Duodenal mucosa (tissue), 2 donors: ENCODE measurements around the gene GARS1.

Source experiments
- H3K27ac ChIP-seq: one replicate; pipeline ENCODE4 v1.7.0; 2013; ENCODE audit warnings: low read depth, low read length
- H3K27me3 ChIP-seq, 2 donors: one replicate each; pipeline ENCODE4 v1.7.0; 2013; ENCODE audit warnings: low read length in 2 of 2, control low read depth in 1 of 2; ENCODE audit not compliant: insufficient read depth in 2 of 2, control insufficient read depth in 1 of 2
- H3K36me3 ChIP-seq, 2 donors: one replicate each; pipeline ENCODE4 v1.7.0; 2013; ENCODE audit warnings: low read length in 2 of 2, control low read depth in 1 of 2; ENCODE audit not compliant: insufficient read depth in 2 of 2, control insufficient read depth in 1 of 2
- H3K4me1 ChIP-seq, 2 donors: one replicate each; pipeline ENCODE4 v1.7.0; 2013; ENCODE audit warnings: low read length in 2 of 2, control low read depth in 1 of 2; ENCODE audit not compliant: insufficient read depth in 2 of 2, control insufficient read depth in 1 of 2
- H3K4me3 ChIP-seq, 2 donors: one replicate each; pipeline ENCODE4 v1.7.0; 2013; ENCODE audit warnings: low read length in 2 of 2, low read depth in 1 of 2
- H3K9ac ChIP-seq, 2 donors: one replicate each; pipeline ENCODE4 v1.7.0; 2013; ENCODE audit warnings: low read length in 2 of 2, low read depth in 1 of 2
- H3K9me3 ChIP-seq, 2 donors: one replicate each; pipeline ENCODE4 v1.7.0; 2013; ENCODE audit warnings: low read length in 2 of 2, control low read depth in 1 of 2; ENCODE audit not compliant: control insufficient read depth in 1 of 2

Gene GARS1

GRCh38 chr7:30595436-30596013 is 847 bp downstream of the GARS1 start:
- Histone ChIP-seq H3K4me3 (peak overlapping the region; percentile 89 to 99), H3K27ac (no peak overlapping the region), H3K9ac (peak overlapping the region; percentile 95 to 99), H3K36me3 (peaks cover 11 to 14% of the 10 kb centered on the region in 2 donors), H3K27me3 (no peaks in the 10 kb centered on the region), H3K9me3 (no peaks in the 10 kb centered on the region), H3K4me1 (peaks cover 18 to 28% of the 10 kb centered on the region in 2 donors)

DNA sequence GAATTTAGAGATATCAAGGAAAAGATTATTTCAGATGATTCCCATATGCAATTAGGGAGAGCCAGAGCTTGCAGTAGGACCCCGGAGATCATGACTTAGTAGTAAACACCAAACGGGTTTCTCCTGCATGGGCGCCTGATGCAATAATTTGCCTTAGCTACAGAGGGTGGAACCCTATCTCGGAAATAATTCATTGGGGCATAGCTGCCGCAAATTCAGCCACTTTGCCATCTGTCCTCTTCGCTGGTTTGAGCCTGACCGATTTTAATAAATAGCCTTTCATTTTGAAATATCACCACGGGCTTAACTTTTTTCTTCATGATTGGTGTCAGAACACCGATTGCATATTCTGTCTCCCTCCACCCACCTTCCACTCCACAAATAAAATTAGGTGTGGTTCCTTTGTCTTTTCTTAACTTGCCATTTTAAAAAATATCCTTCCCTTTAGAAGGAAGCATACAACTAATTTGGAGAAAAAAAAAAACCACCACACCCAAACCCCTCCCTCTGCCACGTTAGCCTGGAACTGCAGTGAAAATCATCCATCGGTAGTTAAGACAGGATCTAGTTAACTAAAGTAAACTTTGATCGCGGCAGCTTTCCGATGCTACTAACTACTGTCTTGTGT is 1.4 kb downstream of the GARS1 start:
- peak overlapping the region; percentile 95 to 99 for H3K9ac ChIP-seq
- H3K36me3 ChIP-seq = peaks cover 11 to 20% of the 10 kb centered on the region in 2 donors
- no peaks in the 10 kb centered on the region for H3K9me3 ChIP-seq
- H3K27ac ChIP-seq = no peak overlapping the region
- peaks cover 18 to 28% of the 10 kb centered on the region in 2 donors for H3K4me1 ChIP-seq
- H3K4me3 ChIP-seq = peak overlapping the region; percentile 89 to 99
- H3K27me3 ChIP-seq = no peaks in the 10 kb centered on the region

- Histone ChIP-seq H3K27me3 (no peaks in the 10 kb centered on the region), H3K9ac (peak overlapping the region; percentile 95 to 99), H3K9me3 (no peaks in the 10 kb centered on the region), H3K36me3 (peaks cover 11 to 20% of the 10 kb centered on the region in 2 donors), H3K27ac (no peak overlapping the region), H3K4me3 (peak overlapping the region; percentile 89 to 99), H3K4me1 (peaks cover 18 to 28% of the 10 kb centered on the region in 2 donors)
Measured at GRCh38 chr7:30596721-30597120, 2.0 kb downstream of the GARS1 start.

DNA sequence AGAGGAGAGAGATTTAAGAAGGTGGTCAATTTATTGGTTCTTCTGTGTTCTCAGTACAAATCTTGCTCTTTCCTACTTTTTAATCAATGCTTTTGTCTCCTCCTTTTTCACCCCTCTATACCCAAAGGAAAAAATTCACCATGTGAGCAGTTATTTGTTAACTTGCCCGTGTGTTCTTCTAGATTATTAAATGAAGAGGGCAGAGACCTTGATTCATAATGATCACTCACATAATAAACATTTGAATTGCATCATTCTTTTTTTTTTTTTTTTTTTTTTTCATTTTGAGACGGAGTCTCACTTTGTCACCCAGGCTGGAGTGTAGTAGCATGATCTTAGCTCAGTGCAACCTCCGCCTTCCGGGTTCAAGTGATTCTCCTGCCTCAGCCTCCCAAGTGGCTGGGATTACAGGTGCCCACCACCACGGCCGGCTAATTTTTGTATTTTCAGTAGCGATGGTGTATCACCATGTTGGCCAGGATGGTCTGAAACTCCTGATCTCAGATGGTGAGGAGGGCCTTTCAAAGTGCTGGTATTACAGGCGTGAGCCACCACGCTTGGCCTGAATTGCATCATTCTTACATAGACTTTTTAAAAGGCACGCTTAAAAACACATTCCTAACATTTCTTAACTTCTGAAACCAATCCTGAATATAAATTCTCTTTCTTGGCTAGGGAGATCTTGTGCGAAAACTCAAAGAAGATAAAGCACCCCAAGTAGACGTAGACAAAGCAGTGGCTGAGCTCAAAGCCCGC is 3.6 kb downstream of the GARS1 start:
- Histone ChIP-seq H3K4me3 (no peak overlapping the region), H3K4me1 (peaks cover 18% of the 10 kb centered on the region in 2 donors), H3K27ac (no peak overlapping the region), H3K9me3 (no peaks in the 10 kb centered on the region), H3K9ac (no peak overlapping the region), H3K36me3 (peaks cover 19 to 30% of the 10 kb centered on the region in 2 donors), H3K27me3 (no peaks in the 10 kb centered on the region)

DNA sequence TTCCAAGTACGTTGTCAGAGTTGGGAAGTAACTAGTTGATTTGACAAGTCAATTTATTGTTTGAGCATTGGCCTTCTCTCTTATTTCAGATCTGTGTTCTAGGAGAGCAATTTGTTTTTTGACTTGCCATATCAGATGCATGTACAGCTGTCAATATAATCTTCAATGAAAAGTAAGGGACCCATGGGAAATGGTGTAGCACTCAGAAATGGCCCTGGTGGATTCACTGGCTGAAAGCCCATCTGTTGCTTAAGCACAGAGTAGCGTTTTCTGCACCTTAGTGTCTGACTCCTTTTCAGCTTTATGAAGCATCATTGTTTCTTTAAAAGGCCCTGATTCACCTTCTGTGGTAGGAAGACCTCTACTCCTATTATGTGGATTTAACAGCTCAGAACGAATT is 10.2 kb downstream of the GARS1 start:
- no peaks in the 10 kb centered on the region for H3K4me1 ChIP-seq
- H3K27ac ChIP-seq = no peak overlapping the region
- no peak overlapping the region for H3K9ac ChIP-seq
- no peaks in the 10 kb centered on the region for H3K27me3 ChIP-seq
- no peaks in the 10 kb centered on the region for H3K9me3 ChIP-seq
- H3K4me3 ChIP-seq = no peak overlapping the region
- peaks cover 35 to 76% of the 10 kb centered on the region in 2 donors for H3K36me3 ChIP-seq

DNA sequence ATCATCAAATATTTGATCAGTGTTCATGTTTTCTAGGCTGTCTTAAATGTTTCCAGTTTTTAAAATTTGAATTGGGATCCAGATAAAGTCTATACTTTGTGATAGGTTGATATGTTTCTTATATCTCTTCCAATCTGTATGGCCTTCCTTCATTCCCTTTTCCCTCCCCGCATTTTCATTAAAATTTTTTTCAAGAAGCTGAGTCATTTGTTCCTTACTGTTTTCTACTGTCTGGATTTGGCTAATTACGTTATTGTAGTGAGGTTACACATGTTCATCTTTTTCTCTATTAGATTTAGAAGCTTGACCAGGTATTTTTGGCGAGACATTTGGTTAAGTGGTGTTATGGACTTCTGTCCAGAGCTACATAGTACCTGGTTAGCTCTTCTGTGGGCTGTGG is 11.2 kb downstream of the GARS1 start:
- no peak overlapping the region for H3K9ac ChIP-seq
- peaks cover 36 to 75% of the 10 kb centered on the region in 2 donors for H3K36me3 ChIP-seq
- H3K4me1 ChIP-seq = no peaks in the 10 kb centered on the region
- H3K27me3 ChIP-seq = no peaks in the 10 kb centered on the region
- H3K9me3 ChIP-seq = no peaks in the 10 kb centered on the region
- no peak overlapping the region for H3K27ac ChIP-seq
- H3K4me3 ChIP-seq = no peak overlapping the region

- Histone ChIP-seq H3K4me1 (no peaks in the 10 kb centered on the region), H3K9me3 (no peaks in the 10 kb centered on the region), H3K36me3 (peaks cover 37 to 85% of the 10 kb centered on the region in 2 donors), H3K9ac (no peak overlapping the region), H3K27ac (no peak overlapping the region), H3K27me3 (no peaks in the 10 kb centered on the region), H3K4me3 (no peak overlapping the region)
Measured at GRCh38 chr7:30612658-30613265, 18.1 kb downstream of the GARS1 start.

GRCh38 chr7:30613366-30614325 is 19.0 kb downstream of the GARS1 start:
- Histone ChIP-seq H3K9ac (no peak overlapping the region), H3K4me1 (no peaks in the 10 kb centered on the region), H3K36me3 (peaks cover 35 to 83% of the 10 kb centered on the region in 2 donors), H3K27me3 (no peaks in the 10 kb centered on the region), H3K4me3 (no peak overlapping the region), H3K27ac (no peak overlapping the region), H3K9me3 (no peaks in the 10 kb centered on the region)

- H3K36me3 ChIP-seq = peaks cover 27 to 77% of the 10 kb centered on the region in 2 donors
- no peaks in the 10 kb centered on the region for H3K27me3 ChIP-seq
- no peak overlapping the region for H3K9ac ChIP-seq
- no peak overlapping the region for H3K4me3 ChIP-seq
- H3K27ac ChIP-seq = no peak overlapping the region
- H3K4me1 ChIP-seq = no peaks in the 10 kb centered on the region
- H3K9me3 ChIP-seq = no peaks in the 10 kb centered on the region
Measured at GRCh38 chr7:30616318-30616717, 21.6 kb downstream of the GARS1 start.
